ENCODE data around the gene EOMES. TPM values are rescaled to one million over a fixed set of nuclear protein-coding genes. Genes with fewer than 3 reads are reported as not detected.

The EOMES gene
- total RNA-seq, 1 donor from 2014 or later: 1.9 TPM

DNA sequence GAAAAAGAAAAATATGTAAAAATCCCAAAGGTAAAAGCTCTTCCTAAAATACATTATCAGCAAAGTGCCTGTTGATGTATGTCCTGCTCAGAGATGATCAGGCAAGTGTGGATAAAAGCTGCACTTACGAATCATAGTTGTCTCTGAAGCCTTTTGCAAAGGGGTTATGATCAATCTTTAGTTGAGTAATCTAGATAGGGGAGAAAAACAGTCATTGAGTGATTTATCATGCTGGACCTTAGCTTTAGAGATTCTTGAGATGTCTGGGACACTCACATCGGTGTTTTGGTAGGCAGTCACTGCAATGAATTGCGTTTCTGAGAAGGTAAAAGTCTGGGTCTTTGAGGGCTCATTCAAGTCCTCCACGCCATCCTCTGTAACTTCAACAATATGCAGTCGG, 3.7 kb downstream of the EOMES start:
- H3K4me1 ChIP-seq: peaks cover 48% of the 10 kb centered on the region

DNA sequence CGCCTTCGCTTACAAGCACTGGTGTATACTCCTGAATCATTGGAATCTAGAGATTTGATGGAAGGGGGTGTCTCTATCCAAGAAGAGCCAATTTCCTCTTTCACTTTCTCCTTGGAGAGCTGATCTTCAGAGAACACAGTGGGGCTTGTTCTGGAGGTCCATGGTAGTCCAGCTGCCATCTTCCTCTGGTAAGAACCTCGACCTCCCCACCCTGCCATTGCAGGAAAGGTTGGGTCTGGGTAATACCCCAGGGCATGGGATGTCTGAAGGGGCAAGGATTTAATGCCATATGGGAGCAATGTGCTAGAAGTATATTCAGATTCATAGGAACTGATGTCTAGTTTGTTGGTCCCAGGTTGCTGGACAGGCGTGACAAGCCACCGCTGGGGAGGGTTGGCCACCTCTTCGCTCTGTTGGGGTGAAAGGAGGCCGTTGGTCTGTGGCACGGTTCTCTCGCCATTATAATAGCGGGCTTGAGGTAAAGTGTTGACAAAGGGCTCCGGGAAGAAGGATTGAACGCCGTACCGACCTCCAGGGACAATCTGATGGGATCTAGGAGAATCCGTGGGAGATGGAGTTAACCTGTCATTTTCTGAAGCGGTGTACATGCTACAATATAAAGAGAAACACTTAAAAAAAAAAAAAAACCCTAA, 4.8 kb downstream of the EOMES start:
- Histone ChIP-seq H3K4me3 (no peak overlapping the region), H3K4me1 (peaks cover 44% of the 10 kb centered on the region), H3K27ac (no peak overlapping the region), H3K36me3 (no peaks in the 10 kb centered on the region), H3K27me3 (ENCODE audit: low read depth) (peaks cover 94% of the 10 kb centered on the region), H3K9me3 (no peaks in the 10 kb centered on the region)
- intact Hi-C loops (cut with DNase I): no loop called here
- ATAC-seq (no peak), DNase-seq (no peak)
- TF ChIP-seq, protein P1, sequence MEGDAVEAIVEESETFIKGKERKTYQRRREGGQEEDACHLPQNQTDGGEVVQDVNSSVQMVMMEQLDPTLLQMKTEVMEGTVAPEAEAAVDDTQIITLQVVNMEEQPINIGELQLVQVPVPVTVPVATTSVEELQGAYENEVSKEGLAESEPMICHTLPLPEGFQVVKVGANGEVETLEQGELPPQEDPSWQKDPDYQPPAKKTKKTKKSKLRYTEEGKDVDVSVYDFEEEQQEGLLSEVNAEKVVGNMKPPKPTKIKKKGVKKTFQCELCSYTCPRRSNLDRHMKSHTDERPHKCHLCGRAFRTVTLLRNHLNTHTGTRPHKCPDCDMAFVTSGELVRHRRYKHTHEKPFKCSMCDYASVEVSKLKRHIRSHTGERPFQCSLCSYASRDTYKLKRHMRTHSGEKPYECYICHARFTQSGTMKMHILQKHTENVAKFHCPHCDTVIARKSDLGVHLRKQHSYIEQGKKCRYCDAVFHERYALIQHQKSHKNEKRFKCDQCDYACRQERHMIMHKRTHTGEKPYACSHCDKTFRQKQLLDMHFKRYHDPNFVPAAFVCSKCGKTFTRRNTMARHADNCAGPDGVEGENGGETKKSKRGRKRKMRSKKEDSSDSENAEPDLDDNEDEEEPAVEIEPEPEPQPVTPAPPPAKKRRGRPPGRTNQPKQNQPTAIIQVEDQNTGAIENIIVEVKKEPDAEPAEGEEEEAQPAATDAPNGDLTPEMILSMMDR (IDR thresholded peaks at IDR 0.05): no peak

More for the DNA sequence above, 3.7 kb downstream of the EOMES start:
- Histone ChIP-seq H3K36me3 (no peaks in the 10 kb centered on the region), H3K27ac (no peak overlapping the region), H3K27me3 (ENCODE audit: low read depth) (peaks cover 96% of the 10 kb centered on the region), H3K9me3 (no peaks in the 10 kb centered on the region), H3K4me3 (no peak overlapping the region)
- TF ChIP-seq, protein P1 (IDR thresholded peaks at IDR 0.05): no peak
- DNase-seq (no peak), ATAC-seq (no peak)
- intact Hi-C loops (cut with DNase I): no loop called here

DNA sequence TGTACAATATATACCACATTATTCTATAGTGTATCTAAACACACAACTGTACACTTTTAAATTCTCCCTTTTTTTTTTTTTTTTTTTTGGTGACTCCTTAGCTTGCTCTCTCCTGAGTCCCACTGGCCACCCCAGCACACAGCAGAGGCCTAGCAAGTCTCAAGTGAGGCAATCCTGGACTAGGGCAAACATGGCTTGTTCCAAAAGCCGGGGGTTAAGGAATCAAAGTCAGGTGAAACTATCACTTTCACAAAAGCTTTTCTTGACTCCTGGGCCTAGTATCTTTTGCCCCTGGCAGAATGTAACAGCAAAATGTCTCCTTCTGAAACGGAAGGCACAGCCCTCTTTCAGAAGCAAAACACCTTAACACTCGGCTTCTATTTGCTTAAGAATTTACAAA, 5.8 kb downstream of the EOMES start:
- H3K4me1 ChIP-seq: peaks cover 34% of the 10 kb centered on the region
- H3K36me3 ChIP-seq: no peaks in the 10 kb centered on the region
- H3K27ac ChIP-seq: no peak overlapping the region
- H3K27me3 ChIP-seq (ENCODE audit: low read depth): peaks cover 87% of the 10 kb centered on the region
- TF ChIP-seq, protein P1 (IDR thresholded peaks at IDR 0.05): no peak
- no peak overlapping the region for H3K4me3 ChIP-seq
- intact Hi-C loops (cut with DNase I): no loop called here
- no peak for ATAC-seq
- no peak for DNase-seq
- H3K9me3 ChIP-seq: no peaks in the 10 kb centered on the region

DNA sequence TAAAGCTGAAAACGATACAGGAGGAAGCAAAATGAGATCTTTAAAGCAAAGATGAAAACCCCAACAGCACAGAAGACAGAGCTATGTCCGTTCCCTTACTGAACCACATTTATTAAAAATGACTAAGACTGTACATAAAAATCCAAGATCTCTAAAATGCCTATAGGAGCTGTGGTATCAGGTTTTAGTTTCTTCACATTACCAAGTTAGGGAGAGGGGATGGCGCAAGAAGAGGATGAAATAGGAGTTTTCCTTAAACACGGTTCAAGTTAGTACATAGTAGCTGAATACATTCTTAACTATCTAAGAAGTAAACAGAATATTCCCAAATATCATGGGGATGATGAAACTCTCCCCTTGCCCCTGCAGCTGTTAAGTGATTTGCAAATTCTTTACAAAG, 6.3 kb downstream of the EOMES start:
- no peak for DNase-seq

DNA sequence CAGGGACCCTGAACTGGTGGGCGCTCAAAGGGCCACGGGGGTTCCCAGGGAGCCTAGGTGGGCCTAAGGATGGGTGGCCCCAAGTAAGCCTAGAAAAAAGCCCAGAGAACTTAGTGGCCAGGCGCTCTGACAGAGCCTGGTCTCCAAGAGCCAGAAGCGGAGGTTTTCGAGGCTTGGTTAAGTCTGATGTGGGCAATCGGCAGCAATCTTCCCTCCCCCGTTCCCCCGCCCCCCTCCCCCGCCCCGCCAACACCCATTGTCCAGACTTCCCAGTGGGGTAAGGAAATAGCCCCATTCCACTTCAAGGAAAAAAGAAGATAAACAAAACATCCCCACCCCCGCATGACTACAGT, 6.7 kb downstream of the EOMES start:
- Histone ChIP-seq H3K27ac (no peak overlapping the region), H3K4me3 (peak overlapping the region; percentile 66), H3K36me3 (no peaks in the 10 kb centered on the region), H3K27me3 (ENCODE audit: low read depth) (peaks cover 80% of the 10 kb centered on the region), H3K4me1 (peaks cover 26% of the 10 kb centered on the region), H3K9me3 (no peaks in the 10 kb centered on the region)
- intact Hi-C loops (cut with DNase I): no loop called here
- DNase-seq: no peak
- ATAC-seq: no peak
- TF ChIP-seq, protein P1 (IDR thresholded peaks at IDR 0.05): no peak

More for the DNA sequence above, 6.3 kb downstream of the EOMES start:
- intact Hi-C loops (cut with DNase I): no loop called here
- Histone ChIP-seq H3K4me1 (peaks cover 30% of the 10 kb centered on the region), H3K27me3 (ENCODE audit: low read depth) (peaks cover 84% of the 10 kb centered on the region), H3K9me3 (no peaks in the 10 kb centered on the region), H3K36me3 (no peaks in the 10 kb centered on the region), H3K4me3 (no peak overlapping the region), H3K27ac (no peak overlapping the region)
- ATAC-seq: no peak
- TF ChIP-seq, protein P1 (IDR thresholded peaks at IDR 0.05): no peak

Measured in lower lobe of right lung (tissue), 2 donors.